Measurements from ENCODE around the gene NPFFR1. TPM values are rescaled to one million over a fixed set of nuclear protein-coding genes. Genes with fewer than 3 reads are reported as not detected.

The NPFFR1 gene
- total RNA-seq, 1 experiment from 2014 or later, result 0.02 TPM

GRCh38 chr10:70198696-70199466, 84.9 kb downstream of the NPFFR1 start:
- CTCF ChIA-PET, result no interaction called here
- H3K27me3 ChIP-seq (replicated peaks; ENCODE audit: insufficient read depth, low read depth, low read length, poor library complexity), result no peaks in the 10 kb centered on the region
- peaks cover 64% of the 10 kb centered on the region for H3K36me3 ChIP-seq (ENCODE audit: insufficient read depth, low read length, poor library complexity, severe bottlenecking)
- no peaks in the 10 kb centered on the region for H3K4me1 ChIP-seq (ENCODE audit: insufficient read depth, low read length, poor library complexity, severe bottlenecking)
- no peak for DNase-seq (ENCODE audit: low spot score)
- POLR2A ChIA-PET (ENCODE audit: low non-redundant PET), result no interaction called here
- BruUV-seq (replicated peaks), result no TSS peak
- H3K4me3 ChIP-seq (ENCODE audit: low read depth, low read length, poor library complexity, severe bottlenecking), result no peak overlapping the region
- H3K27ac ChIP-seq (ENCODE audit: low read depth, low read length, poor library complexity, severe bottlenecking), result no peak overlapping the region
- intact Hi-C loops (cut with micrococcal nuclease; ENCODE audit: unreplicated experiment), result no loop called here
- no peak for TF ChIP-seq EZH2 (IDR thresholded peaks at IDR 0.05; ENCODE audit: borderline replicate concordance, low read depth, low read length, poor library complexity, severe bottlenecking)
- no peak for TF ChIP-seq CTCF (conservative IDR thresholded peaks at IDR 0.05; ENCODE audit: low read depth, low read length)
- no peaks in the 10 kb centered on the region for H3K9me3 ChIP-seq (ENCODE audit: low read depth, low read length, poor library complexity, severe bottlenecking)

Other genes starting within 250 kb of the NPFFR1 start
- 301 and 326 TPM in 2 replicates for gene MACROH2A2, start 231.2 kb downstream of the NPFFR1 start, total RNA-seq (2021)
- gene AIFM2, start 151.2 kb downstream of the NPFFR1 start, total RNA-seq (2021), result 4.3 and 5.7 TPM in 2 replicates
- gene TYSND1, start 137.3 kb downstream of the NPFFR1 start, total RNA-seq (2021), result 36.5 and 46.3 TPM in 2 replicates
- gene SAR1A, start 113.5 kb downstream of the NPFFR1 start, total RNA-seq (2021), result 200 and 215 TPM in 2 replicates
- 322 and 351 TPM in 2 replicates for gene PPA1, start 50.6 kb downstream of the NPFFR1 start, total RNA-seq (2021)
- gene LRRC20, start 98.6 kb upstream of the NPFFR1 start, total RNA-seq (2021), result 18.3 and 27.3 TPM in 2 replicates
- 89.3 and 91.9 TPM in 2 replicates for gene EIF4EBP2, start 120.1 kb upstream of the NPFFR1 start, total RNA-seq (2021)
- not detected in 2 replicates for gene NODAL, start 157.7 kb upstream of the NPFFR1 start, total RNA-seq (2021)
- 9.0 and 9.9 TPM in 2 replicates for gene PALD1, start 194.8 kb upstream of the NPFFR1 start, total RNA-seq (2021)